OCI-LY3 (cell line): ENCODE measurements around the gene B3GNT7.
"Not testable (repeated sequence)": the region's sequence is repeated elsewhere in the genome, so short reads cannot be mapped to it uniquely, and the experiment has no call there.

Experiments used
- CTCF ChIP-seq: fragments of 200-600, 300-600 bp; sonication (generic); IDR thresholded peaks from 2 replicates; pipeline ENCODE4 v1.5.1; 2014; ENCODE audit warnings: antibody characterized with exemption, low read length, low read depth
- EZH2phosphoT487 ChIP-seq: fragments of 200-600 bp; shearing (Covaris generic); IDR thresholded peaks from 2 replicates; pipeline ENCODE4 v1.6.1; 2018; ENCODE audit warnings: antibody characterized with exemption, mixed run types, low read depth

DNA sequence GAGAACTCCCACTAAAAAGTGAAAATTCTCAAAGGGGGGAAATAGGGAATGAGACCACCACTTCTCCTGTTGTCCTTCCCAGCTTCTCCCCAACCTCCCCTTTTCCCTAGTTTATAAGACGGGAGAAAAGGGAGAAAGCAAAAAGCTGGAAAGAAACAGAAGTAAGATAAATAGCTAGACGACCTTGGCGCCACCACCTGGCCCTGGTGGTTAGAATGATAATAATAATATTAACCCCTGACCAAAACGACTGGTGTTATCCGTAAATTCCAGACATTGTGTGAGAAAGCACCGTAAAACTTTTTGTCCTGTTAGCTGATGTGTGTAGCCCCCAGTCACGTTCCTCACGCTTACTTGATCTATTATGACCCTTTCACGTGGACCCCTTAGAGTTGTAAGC is 12.8 kb downstream of the B3GNT7 start:
- not testable (repeated sequence) for TF ChIP-seq CTCF, EZH2phosphoT487
